HG02973 (cell line): ENCODE data around the gene EGLN3.

Experiments used
- ATAC-seq: cut with Tn5 transposase; IDR thresholded peaks from one replicate; pipeline ENCODE4 v1.9.1; 2021; ENCODE audit warnings: moderate library complexity; ENCODE audit not compliant: unreplicated experiment

The EGLN3 gene

DNA sequence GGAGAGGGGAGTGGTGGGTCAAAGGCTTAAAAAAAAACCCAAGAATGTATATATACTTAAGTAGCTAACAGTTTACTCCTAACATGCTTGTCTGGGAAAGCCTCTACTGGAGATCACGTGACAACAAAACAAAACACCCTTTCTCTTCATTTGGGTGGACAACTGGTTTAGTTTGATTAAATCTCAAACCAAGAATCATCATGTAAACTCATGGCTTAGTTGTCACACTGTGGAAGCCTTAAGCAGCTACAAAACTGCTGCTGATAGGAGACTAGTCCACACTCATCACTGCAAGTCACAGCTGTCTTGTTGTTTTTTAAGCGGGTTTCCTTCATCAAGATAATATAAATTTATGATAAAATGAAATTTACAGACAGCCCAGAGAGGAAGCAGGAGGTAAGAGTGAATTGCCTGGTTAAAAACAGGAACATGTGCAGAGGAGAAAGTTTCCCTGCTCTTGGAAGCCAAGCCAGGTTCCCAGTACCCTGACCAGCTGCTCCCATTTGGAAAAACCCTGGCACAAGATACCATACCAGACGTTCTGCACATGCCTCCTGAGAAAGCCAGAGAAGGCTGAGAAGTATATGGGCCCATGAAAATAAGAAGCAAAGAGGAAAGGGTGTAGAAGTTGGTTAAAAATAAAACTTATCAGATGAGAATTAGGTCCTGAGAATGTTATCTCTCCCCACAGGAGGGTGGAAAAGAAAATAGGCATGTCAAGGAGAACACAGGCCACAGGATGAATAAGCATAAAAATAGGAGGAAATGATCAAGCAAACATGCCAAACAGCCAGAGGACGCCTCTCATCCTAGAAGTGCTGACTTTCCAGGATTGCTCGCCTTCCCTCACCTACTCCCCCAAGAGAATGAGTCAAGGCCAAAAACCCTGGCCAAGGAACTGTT is 34.0 kb downstream of the EGLN3 start:
- no peak for ATAC-seq

DNA sequence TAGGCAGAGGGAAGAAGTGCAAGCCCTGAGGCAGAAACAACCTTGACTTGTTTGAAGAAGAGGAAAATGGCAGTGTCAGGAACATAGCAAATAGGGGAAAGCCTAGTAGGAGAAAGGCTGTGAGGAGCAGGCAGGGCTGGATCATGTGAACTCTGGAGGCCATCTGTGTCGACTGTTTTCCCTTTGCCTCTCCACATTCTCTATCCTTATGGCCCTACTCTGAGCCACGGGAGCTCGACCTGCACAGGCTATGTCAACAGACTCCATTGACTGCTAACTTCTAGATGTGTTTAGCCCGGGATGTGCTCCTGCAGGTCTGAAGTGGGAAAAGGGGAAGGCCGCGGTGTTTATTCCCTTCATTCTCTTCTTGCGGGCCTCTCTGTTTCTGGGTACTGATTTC is 35.2 kb downstream of the EGLN3 start:
- no peak for ATAC-seq

DNA sequence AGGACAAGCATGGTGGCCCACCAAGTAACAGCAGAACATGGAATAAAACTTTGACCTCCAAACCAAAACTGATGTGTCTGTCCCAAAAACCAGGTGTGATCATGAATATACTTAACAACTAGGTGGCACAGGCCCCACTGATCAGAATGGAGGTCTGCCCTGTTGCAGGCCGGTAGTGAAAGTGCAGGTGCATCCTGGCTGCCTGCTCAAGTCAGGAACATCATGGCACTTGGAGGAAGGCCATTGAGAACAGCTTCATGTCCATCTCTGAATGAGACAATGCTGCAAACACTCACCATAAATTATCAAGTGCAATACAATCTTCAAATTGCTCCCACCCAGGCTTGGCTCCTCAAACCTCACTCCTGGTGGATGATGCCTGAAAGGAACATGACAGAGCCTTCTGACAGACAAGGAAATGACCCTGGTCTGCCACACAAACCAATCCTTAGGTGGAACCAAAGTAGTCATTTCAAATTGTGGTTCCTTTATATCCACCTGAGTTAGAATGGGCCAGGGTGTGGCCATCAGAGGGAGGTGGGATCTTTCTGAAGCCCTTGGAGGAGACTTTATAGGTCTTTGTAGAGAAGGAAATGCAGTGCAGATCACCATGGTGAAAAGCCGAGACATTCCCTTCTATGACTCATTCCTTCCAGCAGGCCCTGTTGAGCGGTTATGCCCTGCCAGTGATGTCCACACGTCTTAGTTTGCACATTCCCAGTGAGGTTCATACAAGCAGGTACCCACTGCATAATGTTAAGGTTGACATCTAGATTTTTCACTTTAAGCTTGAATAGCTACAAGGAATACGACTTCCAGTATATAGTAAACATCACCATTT is 36.0 kb downstream of the EGLN3 start:
- no peak for ATAC-seq

DNA sequence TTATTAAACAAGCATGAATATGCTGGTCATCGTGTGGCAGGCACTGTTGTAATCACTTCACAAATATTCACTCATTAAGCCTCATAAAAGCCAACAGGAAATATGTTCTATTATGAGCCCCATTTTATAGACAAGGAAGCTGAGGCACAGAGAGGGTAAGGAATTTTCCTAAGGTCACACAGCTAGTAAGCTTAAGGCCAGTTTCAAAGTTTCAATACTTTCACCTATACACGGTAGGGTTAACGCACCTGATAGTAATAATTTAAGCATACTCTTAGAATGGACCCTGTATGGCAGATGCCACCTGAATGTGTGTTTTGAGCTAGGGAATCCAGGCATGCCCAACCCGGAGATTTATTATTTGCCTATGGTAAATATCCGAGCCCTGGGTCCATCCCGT is 39.8 kb downstream of the EGLN3 start:
- ATAC-seq = no peak

DNA sequence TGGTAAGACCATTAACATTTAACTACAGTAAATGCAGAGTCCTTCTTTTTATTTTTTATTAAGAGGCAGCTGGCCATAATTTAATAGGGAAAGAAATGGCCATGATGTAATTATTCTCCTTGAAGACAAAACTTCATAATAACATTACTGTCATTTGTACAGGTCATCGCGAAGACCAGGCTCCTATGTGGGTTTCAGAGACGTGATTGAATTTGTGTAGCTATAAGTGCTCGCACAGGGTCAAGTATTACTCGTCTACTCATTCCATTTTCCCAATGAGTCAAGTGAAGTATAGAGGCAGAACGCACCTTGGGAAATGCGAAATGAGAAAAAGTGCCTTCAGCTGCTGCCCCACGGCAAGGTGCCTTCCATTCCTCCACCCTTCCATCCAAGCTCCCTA is 40.4 kb downstream of the EGLN3 start:
- ATAC-seq = no peak

DNA sequence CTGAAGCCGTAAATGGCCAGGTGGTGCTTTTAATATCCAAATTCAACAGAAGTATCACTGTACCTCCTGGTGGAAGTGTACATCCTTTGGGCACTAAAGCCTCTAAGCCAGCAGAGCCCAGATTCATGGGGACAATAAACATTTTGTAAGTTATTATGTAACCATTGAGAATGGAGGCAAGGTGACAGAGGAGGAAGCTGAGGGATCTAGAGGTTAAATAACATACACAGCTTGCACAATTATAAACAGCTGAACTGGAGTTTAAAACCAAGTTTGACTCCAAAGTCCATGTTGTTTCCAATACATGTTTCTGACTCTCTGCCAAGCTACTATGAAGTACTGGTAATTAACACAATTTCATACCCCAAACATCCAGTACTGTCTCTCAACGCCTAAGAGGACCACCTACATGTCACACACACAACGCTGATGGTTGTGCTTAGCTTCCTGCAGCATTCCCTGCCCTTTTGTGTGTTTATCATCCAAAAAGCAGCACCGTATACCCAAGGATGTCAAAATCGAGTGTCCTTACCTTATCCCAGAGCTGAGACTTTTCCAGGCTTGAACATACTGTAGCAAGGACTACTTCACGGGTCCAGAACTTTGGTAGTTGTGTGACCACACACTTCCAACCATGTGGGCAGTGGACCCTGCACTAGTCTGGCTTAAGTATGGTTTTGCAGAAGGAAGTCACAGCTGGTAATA is 41.3 kb downstream of the EGLN3 start:
- ATAC-seq = no peak

DNA sequence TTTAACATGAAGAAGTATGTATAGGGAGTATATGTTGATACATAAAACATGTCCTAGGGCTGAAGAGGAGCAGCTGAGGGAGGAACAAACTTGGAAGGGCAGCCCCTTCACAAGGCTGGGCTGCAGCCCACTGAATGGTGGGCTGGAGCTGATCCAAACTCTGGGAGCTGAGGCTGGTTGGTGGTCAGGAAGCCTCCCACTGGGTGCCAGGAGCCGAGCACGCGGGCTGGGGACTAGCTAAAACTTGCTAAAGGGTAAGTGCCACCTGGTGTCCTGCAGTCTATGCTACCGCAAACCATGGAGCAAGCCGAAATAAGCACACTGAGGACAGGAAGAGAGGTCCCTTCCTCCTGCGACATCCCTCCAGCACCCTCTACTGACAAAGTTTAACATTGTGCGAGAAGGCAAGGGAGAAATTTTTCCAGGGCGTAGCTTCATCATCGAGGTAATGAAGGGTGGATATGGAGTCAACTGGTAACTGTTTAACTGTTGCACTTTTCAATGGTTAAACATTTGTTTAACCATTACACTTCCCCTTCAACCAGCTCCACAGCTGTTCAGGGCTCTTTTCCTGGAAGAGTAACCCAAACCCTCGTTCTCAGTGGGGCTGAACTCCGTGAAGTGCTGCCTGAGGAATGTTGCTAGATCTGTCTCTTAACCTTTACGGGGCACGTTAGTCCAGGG is 42.2 kb downstream of the EGLN3 start:
- no peak for ATAC-seq

DNA sequence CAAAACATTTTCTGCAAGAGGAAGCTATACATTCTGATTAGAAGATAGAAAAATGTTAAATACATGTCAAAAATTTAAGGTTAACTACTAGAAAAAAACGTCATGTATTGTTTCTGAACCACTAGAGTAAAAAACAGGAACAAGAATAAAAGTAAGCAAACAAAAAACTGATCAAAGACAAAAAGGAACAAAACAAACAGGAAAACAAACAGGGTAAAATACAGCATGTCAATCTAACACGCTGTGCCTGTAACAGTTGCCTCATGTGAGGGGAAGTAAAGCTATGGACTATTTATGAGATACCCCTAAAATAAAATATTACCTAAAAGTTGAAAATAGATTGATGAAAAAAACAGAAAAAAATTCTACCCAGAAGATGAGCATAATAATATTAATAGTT is 43.9 kb downstream of the EGLN3 start:
- no peak for ATAC-seq

DNA sequence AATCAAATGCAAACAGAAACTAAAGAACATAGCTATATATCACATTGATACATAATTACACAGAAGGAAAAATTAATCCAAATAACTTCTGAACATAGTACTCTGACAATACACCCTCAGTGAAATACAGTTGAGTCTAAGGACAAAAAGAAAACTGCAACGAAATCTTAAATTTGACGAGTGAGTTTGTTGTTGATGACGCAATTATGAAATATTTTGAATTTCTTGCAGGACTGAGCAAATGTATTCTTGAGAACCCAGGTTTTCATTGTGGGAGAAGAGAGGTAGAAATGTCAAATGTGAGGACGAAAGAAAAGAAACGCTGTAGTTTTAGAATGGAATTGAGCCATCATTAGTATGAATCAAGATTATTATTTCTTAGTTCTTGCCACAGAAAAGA is 46.3 kb downstream of the EGLN3 start:
- no peak for ATAC-seq

DNA sequence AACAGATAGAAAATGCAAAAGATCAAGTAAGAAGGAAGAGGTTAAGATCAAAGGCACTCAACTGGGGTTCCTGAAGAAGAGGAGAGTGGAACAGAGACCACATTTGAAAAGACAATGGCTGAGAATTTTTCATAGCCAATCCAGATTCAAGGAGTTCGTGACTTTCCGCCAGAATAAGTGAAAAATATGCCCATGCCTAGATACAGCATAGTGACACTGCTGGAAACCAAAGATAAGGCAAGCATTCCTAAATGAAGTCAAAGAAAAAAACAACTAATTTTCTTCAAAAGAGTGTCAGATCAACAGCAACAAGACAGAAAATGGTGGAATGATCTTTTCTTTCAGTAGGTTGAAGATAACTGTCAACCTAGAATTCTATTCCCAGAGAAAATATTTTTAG is 47.5 kb downstream of the EGLN3 start:
- ATAC-seq = no peak

DNA sequence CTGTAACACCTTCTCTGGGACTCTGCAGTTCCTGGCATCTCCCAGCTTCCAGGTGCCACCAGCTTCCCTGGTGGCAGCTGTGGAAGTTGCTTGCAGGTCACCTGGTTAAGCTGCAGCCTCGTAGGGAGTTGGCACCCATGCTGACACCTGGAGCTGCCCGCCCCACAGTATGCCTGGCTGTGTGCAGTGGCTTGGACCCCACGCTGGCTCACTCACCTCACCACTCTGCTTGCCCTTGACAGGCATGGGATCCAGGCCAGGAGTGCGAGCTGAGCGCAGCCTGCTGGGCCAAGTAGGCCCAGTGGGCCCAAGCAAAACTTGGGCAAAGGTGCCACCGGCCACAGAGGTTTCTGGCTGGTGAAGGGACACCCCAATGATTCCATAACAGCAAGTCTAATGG is 48.5 kb downstream of the EGLN3 start:
- ATAC-seq = no peak

DNA sequence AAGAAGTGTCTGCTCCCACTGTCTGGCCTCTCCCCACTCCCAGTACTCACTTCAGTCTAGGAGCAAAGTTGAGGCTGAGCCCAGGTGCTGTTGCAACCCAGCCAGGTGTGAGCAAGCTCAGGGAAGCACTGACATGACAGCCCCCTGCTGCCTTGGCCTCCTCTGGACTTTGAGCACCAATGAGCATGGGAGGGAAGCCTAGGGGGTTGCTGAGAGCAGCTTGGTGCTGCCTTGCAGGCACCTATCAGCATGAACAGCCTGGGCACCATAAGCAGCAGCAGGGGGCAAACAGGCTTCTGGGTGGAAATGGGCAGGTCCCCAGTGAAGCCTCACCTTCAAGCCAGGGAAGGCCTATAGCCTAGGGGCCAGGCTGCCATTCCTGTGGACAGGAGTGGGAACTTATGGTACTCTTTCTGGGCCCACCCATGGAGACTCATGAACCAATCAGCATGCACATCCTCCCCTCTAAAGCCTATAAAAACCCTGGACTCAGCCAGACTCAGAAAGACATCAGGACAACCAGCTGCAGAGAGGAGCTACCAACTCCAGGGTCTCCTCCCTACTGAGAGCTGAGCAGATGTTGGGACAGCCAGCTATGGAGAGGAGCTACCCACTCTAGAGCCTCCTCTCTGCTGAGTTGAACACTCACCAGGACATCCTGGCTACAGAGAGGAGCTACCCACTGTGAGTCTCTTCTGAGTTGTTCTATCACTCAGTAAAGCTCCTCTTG is 49.3 kb downstream of the EGLN3 start:
- no peak for ATAC-seq

DNA sequence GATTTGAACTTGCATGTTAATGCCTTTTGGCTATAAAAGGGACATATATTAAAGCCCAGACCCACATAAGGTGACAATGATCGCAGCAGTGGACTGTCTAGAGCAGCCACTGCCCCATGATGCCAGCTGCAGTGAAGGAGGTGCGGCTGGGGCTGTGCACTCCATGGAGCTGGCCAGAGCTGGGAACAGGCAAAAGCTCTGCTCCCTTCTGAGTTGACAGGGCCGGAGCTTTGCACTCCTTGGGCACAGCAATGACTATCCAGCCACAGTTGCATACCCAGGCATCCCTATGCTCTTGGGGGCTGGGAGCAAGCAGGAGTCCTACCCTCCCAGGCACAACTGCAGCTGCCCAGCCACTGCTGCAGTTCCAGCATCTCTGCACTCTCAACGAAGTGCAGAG is 50.2 kb downstream of the EGLN3 start:
- ATAC-seq = no peak

DNA sequence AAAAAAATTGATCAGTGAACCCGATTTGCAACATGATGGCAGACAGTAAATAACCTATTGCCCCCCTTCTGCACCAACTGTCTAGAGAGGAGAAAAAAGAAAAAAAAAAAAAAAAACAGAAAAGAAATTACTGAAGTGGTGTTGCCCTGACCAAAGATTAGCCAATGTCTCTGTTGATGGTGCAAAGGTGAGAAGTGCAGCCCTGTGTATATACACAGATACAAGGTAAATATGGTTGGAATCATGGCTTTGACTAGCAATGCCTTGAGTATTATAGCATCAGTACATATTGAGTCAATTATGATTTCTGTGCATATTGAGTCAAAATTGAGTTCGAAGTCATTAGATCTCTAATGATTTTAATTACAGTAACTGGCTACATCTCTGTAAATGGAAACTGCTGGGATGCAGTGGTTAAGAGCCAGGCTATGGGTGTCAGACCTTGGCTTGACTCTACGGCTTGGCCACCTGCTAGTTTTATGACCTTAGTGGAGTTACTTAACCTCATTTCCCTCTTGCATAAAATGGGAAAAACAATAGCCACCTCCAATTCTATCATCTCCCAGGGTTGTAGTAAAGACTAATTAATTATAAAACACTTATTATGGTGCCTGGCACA is 51.0 kb downstream of the EGLN3 start:
- ATAC-seq = no peak

DNA sequence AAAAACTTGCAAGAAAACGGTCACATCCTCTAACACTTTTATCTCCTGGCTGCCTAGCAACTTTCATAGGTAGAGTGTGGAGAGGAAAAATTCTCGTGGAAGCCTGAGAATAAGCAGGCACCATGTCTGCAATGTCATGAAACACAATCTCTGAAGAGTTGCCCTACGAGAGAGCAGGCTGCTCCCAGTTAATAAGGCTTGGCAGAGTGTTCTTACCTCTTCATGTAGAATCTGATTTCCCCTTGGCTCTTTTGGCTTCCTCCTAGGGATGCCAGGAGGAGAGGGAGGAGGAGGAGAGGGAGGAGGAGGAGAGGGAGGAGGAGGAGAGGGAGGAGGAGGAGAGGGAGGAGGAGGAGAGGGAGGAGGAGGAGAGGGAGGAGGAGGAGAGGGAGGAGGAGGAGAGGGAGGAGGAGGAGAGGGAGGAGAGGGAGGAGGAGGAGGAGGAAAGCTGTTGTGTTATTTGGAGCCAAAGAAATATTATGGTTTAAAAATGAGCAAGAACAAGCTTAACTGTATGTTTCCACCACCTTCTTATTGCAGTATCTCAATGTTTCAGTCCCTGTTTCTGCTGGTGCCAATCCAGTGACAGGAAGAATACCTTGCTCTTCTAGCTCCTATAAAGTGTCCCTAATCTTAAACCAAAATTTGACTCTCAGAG is 52.9 kb downstream of the EGLN3 start:
- ATAC-seq = no peak

DNA sequence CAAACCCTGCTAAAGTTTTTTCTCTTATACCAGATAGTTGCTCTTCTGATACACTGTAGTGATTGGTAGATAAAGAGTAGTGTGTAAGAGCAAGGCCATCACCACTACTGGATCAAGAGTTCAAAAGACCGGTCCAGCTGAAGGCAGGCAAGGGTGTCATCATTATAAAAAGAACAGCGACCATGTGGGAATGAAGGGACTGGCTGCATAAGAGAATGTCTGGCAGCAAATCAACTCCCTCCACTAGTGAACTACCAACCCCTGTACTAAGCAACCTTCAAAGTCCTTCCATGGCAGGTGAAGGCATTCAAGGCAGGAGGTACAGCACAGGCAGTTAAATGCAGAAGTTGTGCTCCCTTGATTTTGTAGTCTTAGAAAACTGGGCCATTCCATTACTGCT is 53.5 kb downstream of the EGLN3 start:
- no peak for ATAC-seq

DNA sequence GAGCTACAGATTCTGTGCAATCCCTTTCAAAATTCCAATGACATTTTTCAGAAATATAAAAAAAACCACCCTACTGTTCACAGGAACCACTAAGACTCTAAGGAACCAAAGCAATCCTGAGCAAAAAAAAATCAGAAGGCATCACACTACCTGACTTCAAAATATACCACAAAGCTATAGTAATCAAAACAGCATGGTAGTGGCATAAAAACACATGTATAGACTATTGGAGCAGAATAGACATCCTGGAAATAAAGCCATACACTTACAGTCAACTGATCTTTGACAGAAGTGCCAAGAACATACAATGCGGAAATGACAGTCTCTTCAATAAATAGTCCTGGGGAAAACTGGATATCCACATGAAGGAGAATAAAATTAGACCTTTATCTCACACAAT is 56.5 kb downstream of the EGLN3 start:
- ATAC-seq = no peak

DNA sequence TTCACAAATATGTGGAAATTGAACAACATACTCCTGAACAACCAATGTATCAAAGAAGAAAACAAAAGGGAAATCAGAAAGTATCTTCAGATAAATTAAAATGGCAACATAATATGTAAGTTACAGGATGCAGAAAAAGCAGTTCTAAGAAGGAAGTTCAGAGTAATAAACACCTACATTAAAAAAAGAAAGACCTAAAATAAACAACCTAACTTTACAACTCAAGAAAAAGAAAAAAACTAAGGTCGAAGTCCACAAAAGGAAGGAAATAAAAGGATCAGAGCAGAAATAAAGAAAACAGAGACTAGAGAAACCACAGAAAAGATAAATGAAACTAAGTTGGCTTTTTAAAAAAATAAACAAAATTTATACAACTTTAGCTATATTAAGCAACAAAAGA is 59.2 kb downstream of the EGLN3 start:
- no peak for ATAC-seq

DNA sequence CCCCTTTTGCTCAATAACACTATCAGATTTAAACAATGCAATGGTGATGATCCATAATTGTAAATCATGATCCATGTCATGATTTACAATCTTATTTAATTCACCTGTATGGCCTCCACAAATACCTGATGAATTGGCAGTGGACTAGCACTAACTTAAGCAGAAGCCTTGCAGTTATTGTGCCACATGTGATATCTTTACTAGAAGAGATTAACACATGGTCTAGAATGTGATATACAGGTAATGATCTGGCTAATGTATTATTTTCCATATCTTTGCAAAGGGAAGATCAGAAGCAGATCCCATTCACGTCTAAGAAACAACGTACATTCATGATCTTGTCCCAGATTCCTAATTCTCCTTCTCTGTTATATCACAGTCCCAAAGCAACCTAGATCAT is 66.0 kb downstream of the EGLN3 start:
- no peak for ATAC-seq
